ENCODE data around the gene ZNF613.
"Not testable (repeated sequence)": the region's sequence is repeated elsewhere in the genome, so short reads cannot be mapped to it uniquely, and the experiment has no call there.

The ZNF613 gene

DNA sequence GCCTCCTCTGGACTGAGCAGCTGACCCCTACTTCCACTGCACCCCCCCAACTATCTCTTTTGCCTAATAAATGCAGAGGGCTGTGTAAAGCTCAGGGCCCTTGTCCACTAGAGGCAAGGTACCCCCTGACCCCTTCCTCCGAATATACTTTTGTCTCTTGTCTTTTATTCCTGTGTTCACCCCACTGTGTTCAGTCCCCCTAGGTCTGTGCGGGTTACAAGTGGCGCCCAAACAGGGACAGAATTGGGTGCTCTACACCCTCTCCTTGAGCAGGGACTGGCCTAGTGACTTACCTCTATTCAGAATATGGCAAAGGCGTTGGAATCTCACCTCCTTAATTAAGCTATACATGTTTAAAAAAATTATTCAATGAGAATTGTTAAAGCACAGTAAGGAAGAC lies 44.4 kb downstream of the ZNF613 start:
- TF ChIP-seq, protein P1, sequence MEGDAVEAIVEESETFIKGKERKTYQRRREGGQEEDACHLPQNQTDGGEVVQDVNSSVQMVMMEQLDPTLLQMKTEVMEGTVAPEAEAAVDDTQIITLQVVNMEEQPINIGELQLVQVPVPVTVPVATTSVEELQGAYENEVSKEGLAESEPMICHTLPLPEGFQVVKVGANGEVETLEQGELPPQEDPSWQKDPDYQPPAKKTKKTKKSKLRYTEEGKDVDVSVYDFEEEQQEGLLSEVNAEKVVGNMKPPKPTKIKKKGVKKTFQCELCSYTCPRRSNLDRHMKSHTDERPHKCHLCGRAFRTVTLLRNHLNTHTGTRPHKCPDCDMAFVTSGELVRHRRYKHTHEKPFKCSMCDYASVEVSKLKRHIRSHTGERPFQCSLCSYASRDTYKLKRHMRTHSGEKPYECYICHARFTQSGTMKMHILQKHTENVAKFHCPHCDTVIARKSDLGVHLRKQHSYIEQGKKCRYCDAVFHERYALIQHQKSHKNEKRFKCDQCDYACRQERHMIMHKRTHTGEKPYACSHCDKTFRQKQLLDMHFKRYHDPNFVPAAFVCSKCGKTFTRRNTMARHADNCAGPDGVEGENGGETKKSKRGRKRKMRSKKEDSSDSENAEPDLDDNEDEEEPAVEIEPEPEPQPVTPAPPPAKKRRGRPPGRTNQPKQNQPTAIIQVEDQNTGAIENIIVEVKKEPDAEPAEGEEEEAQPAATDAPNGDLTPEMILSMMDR (conservative IDR thresholded peaks at IDR 0.05; ENCODE audit: low read depth, low read length) = no peak
- DNase-seq (ENCODE audit: low read depth) = no peak
- no peak overlapping the region for H3K4me3 ChIP-seq (ENCODE audit: low read length)

DNA sequence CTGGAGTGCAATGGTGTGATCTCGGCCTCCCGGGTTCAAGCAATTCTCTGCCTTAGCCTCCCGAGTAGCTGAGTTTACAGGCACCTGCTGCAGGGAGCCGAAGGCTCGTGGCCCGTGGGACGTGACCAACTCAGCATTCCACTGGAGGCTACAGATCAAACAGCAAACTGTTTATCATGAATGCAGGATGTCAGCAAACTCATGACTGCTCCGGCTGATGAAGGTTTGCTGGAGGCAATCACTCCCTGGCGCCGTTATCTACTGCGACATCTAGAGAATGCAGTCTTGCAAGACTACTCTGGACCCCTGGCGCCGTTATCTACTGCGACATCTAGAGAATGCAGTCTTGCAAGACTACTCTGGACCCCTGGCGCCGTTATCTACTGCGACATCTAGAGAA lies 48.5 kb downstream of the ZNF613 start:
- not testable (repeated sequence) for DNase-seq (ENCODE audit: low read depth); H3K4me3 ChIP-seq (ENCODE audit: low read length)

DNA sequence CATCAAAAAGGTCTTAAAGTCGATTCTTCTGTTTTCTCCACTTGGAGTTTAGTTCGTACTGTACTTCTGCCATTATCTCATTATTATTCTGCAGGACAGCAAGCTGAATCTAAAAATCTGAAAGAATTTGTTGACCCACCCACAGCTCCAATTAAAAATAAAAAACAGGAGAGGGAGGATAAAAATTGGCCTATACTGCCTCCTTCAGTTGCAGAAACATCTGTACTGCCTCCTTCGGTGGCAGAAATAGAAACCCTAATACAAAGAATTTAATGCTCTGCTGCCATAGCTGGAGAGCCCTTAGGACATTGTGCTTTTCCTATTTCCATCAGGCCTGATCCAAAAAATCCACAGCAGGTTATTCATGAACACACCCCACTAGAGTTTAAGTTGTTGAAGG lies 49.6 kb downstream of the ZNF613 start:
- no peak for DNase-seq (ENCODE audit: low read depth)
- H3K4me3 ChIP-seq (ENCODE audit: low read length) = no peak overlapping the region
- TF ChIP-seq, protein P1 (conservative IDR thresholded peaks at IDR 0.05; ENCODE audit: low read depth, low read length) = no peak

DNA sequence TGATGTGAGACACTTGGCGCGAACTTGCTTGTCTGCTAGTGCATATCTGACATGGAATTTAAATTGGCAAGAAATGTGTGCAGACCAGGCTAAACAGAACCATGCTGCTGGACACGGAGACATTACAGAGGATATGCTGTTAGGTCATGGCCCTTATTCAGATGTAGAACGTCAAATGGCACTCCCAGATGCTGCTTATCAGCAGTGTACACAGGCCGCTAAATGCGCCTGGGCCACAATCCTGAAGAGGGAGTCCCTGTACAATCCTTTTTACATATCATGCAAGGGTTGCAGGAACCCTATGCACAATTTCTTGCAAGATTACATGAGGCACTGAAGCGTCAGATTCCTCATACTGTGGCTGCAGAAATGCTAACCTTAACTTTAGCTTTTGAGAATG lies 50.1 kb downstream of the ZNF613 start:
- TF ChIP-seq, protein P1 (conservative IDR thresholded peaks at IDR 0.05; ENCODE audit: low read depth, low read length) = no peak
- no peak overlapping the region for H3K4me3 ChIP-seq (ENCODE audit: low read length)
- no peak for DNase-seq (ENCODE audit: low read depth)

DNA sequence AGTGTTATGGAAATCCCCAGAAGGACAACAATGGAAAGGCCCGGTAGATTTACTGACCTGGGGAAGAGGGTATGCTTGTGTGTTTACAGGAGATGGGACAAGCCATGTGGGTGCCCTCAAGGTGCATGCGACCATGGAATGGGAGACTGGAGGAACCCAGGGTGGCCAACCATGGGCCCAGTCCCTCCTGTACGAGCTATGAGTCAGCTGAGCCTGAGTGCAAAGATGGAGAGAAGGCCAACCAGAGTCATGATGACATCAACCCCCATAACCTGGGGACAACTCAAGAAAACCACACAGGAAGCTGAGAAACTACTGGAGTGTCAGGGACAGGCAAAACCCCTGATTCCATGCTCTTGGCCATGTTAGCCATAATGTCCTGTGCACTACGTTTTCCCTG lies 51.6 kb downstream of the ZNF613 start:
- TF ChIP-seq, protein P1 (conservative IDR thresholded peaks at IDR 0.05; ENCODE audit: low read depth, low read length) = no peak
- DNase-seq (ENCODE audit: low read depth) = no peak
- no peak overlapping the region for H3K4me3 ChIP-seq (ENCODE audit: low read length)

DNA sequence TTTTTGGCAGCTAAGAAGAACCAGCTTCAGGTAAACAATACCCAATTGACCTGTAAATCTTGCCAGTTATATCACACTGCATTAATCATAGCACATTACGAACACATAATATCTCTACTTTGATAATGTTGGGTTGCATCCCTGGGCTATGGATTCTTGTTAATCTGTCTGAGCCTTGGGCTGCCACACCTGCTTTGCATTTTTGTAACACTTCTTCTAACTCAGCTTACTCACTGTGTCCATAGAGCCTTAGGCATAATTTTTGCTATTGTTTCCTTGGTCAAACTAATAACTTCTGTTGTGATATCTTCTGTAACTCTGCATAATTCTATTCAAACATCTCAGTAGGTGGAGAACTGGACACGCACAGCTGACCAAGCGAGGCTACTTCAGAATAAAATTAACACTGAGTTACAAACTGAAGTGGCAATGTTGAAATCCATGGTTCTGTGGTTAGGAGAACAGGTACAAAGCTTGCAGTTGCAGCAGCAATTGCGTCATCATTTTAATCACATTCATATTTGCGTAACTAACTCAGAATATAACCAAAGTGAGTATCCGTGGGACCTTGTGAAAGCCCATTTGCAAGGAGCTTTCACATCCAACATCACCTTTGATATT lies 53.0 kb downstream of the ZNF613 start:
- no peak for DNase-seq (ENCODE audit: low read depth)
- no peak overlapping the region for H3K4me3 ChIP-seq (ENCODE audit: low read length)
- TF ChIP-seq, protein P1 (conservative IDR thresholded peaks at IDR 0.05; ENCODE audit: low read depth, low read length) = no peak

DNA sequence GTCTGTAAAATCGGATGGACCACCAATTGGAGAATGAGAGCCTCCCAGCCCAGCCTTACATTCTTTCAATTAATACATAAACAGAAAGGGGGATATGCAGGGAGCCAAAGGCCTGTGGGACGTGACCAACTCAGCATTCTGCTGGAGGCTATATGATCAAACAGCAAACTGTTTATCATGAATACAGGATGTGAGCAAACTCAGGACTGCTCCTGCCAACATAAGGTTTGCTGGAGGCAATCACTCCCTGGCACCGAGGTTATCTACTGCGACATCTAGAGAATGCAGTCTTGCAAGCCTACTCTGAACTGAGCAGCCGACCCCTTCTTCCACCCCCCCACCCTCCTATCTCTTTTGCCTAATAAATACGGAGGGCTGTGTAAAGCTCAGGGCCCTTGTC lies 53.7 kb downstream of the ZNF613 start:
- not testable (repeated sequence) for H3K4me3 ChIP-seq (ENCODE audit: low read length); DNase-seq (ENCODE audit: low read depth)

DNA sequence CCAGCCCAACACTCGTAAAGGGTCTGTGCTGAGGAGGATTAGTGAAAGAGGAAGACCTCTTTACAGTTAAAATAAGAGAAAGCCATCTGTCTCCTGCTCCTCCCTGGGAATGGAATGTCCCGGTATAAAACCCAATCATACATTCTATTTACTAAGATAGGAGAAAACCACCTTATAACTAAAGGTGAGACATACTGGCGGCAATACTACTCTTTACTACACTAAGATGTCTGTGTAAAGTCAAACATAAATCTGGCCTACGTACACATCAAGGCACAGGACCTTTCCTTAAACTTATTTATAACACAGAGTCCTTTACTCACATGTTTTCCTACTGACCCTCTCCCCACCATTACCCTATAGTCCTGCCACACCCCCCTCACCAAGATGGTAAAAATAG lies 56.1 kb downstream of the ZNF613 start:
- TF ChIP-seq, protein P1 (conservative IDR thresholded peaks at IDR 0.05; ENCODE audit: low read depth, low read length) = no peak
- no peak for DNase-seq (ENCODE audit: low read depth)
- H3K4me3 ChIP-seq (ENCODE audit: low read length) = no peak overlapping the region
